ENCODE results near the gene THBS1. TPM values are rescaled to one million over a fixed set of nuclear protein-coding genes. Genes with fewer than 3 reads are reported as not detected.

Gene THBS1
- total RNA-seq: under 1 TPM; 0.31 to 0.38 TPM

GRCh38 chr15:39580485-39581241 is at the start of gene THBS1:
Gene THBS1 (plus strand): TSS chr15:39581079. CDS start chr15:39581858, 779 bp downstream.
- DNase-seq (ENCODE audit: low spot score): no peak
- peak within 1 kb of the TSS in 1 of 2 donors; percentile 6 for H3K27ac Mint-ChIP-seq
- no peaks in the 10 kb centered on the region for H3K9me3 Mint-ChIP-seq
- H3K27me3 Mint-ChIP-seq: peaks cover 10 to 39% of the 10 kb centered on the region in 2 donors
- peak; percentile 50 to 66 for ATAC-seq
- H3K36me3 Mint-ChIP-seq: no peaks in the 10 kb centered on the region
- H3K4me3 Mint-ChIP-seq: peak within 1 kb of the TSS; percentile 87
- H3K4me1 Mint-ChIP-seq (ENCODE audit: low read depth in 2 of 2): peaks cover 23 to 31% of the 10 kb centered on the region in 2 donors

- Mint-ChIP-seq H3K27me3 (peaks cover 9 to 17% of the 10 kb centered on the region in 2 donors), H3K9me3 (no peaks in the 10 kb centered on the region), H3K27ac (no peak overlapping the region), H3K4me3 (no peak overlapping the region), H3K4me1 (ENCODE audit: low read depth in 2 of 2) (peaks cover 4% of the 10 kb centered on the region in 2 donors), H3K36me3 (no peaks in the 10 kb centered on the region)
- ATAC-seq: no peak
- no peak for DNase-seq (ENCODE audit: low spot score)
Observed at GRCh38 chr15:39534996-39535395, 45.9 kb upstream of the THBS1 start.

- DNase-seq (ENCODE audit: low spot score) (no peak), ATAC-seq (no peak)
- Mint-ChIP-seq H3K36me3 (no peaks in the 10 kb centered on the region), H3K4me3 (no peak overlapping the region), H3K27me3 (peaks cover 9 to 21% of the 10 kb centered on the region in 2 donors), H3K27ac (no peak overlapping the region), H3K9me3 (no peaks in the 10 kb centered on the region), H3K4me1 (ENCODE audit: low read depth in 2 of 2) (peaks cover 4% of the 10 kb centered on the region in 2 donors)
Observed at GRCh38 chr15:39535466-39535865, 45.4 kb upstream of the THBS1 start.

GRCh38 chr15:39538936-39539335 is 41.9 kb upstream of the THBS1 start:
- no peak overlapping the region for H3K4me3 Mint-ChIP-seq
- no peak for DNase-seq (ENCODE audit: low spot score)
- no peaks in the 10 kb centered on the region for H3K4me1 Mint-ChIP-seq (ENCODE audit: low read depth in 2 of 2)
- H3K27ac Mint-ChIP-seq: no peak overlapping the region
- ATAC-seq: no peak
- no peaks in the 10 kb centered on the region for H3K36me3 Mint-ChIP-seq
- H3K9me3 Mint-ChIP-seq: no peaks in the 10 kb centered on the region
- H3K27me3 Mint-ChIP-seq: peaks cover 11 to 34% of the 10 kb centered on the region in 2 donors

- Mint-ChIP-seq H3K4me1 (ENCODE audit: low read depth in 2 of 2) (no peaks in the 10 kb centered on the region), H3K27ac (no peak overlapping the region), H3K36me3 (no peaks in the 10 kb centered on the region), H3K9me3 (no peaks in the 10 kb centered on the region), H3K27me3 (peaks cover 7 to 29% of the 10 kb centered on the region in 2 donors), H3K4me3 (no peak overlapping the region)
- no peak for DNase-seq (ENCODE audit: low spot score)
- ATAC-seq: no peak
Observed at GRCh38 chr15:39539466-39539865, 41.4 kb upstream of the THBS1 start.

- H3K4me1 Mint-ChIP-seq (ENCODE audit: low read depth in 2 of 2): no peaks in the 10 kb centered on the region
- H3K36me3 Mint-ChIP-seq: peaks cover 6% of the 10 kb centered on the region
- ATAC-seq: no peak
- no peak for DNase-seq (ENCODE audit: low spot score)
- no peak overlapping the region for H3K4me3 Mint-ChIP-seq
- H3K27me3 Mint-ChIP-seq: peaks cover 12 to 32% of the 10 kb centered on the region in 2 donors
- H3K9me3 Mint-ChIP-seq: no peaks in the 10 kb centered on the region
- H3K27ac Mint-ChIP-seq: no peak overlapping the region
Observed at GRCh38 chr15:39539973-39540558, 40.8 kb upstream of the THBS1 start.

- peaks cover 12% of the 10 kb centered on the region for H3K36me3 Mint-ChIP-seq
- H3K9me3 Mint-ChIP-seq: no peaks in the 10 kb centered on the region
- ATAC-seq (no peak), DNase-seq (ENCODE audit: low spot score) (no peak)
- no peaks in the 10 kb centered on the region for H3K4me1 Mint-ChIP-seq (ENCODE audit: low read depth in 2 of 2)
- H3K27ac Mint-ChIP-seq: no peak overlapping the region
- peaks cover 15 to 50% of the 10 kb centered on the region in 2 donors for H3K27me3 Mint-ChIP-seq
- no peak overlapping the region for H3K4me3 Mint-ChIP-seq
Observed at GRCh38 chr15:39542385-39543065, 38.4 kb upstream of the THBS1 start.

GRCh38 chr15:39543651-39544050 is 37.2 kb upstream of the THBS1 start:
- no peak overlapping the region for H3K27ac Mint-ChIP-seq
- no peak overlapping the region for H3K4me3 Mint-ChIP-seq
- peaks cover 12% of the 10 kb centered on the region for H3K36me3 Mint-ChIP-seq
- no peaks in the 10 kb centered on the region for H3K4me1 Mint-ChIP-seq (ENCODE audit: low read depth in 2 of 2)
- no peaks in the 10 kb centered on the region for H3K9me3 Mint-ChIP-seq
- H3K27me3 Mint-ChIP-seq: peaks cover 19 to 50% of the 10 kb centered on the region in 2 donors
- ATAC-seq (no peak), DNase-seq (ENCODE audit: low spot score) (no peak)

GRCh38 chr15:39546842-39547241 is 34.0 kb upstream of the THBS1 start:
- H3K9me3 Mint-ChIP-seq: no peaks in the 10 kb centered on the region
- no peaks in the 10 kb centered on the region for H3K4me1 Mint-ChIP-seq (ENCODE audit: low read depth in 2 of 2)
- peaks cover 12% of the 10 kb centered on the region for H3K36me3 Mint-ChIP-seq
- no peak overlapping the region for H3K4me3 Mint-ChIP-seq
- H3K27ac Mint-ChIP-seq: no peak overlapping the region
- DNase-seq (ENCODE audit: low spot score) (no peak), ATAC-seq (no peak)
- H3K27me3 Mint-ChIP-seq: peaks cover 25 to 46% of the 10 kb centered on the region in 2 donors

- H3K4me3 Mint-ChIP-seq: no peak overlapping the region
- H3K27ac Mint-ChIP-seq: no peak overlapping the region
- H3K9me3 Mint-ChIP-seq: no peaks in the 10 kb centered on the region
- H3K36me3 Mint-ChIP-seq: peaks cover 12% of the 10 kb centered on the region
- peaks cover 29 to 48% of the 10 kb centered on the region in 2 donors for H3K27me3 Mint-ChIP-seq
- DNase-seq (ENCODE audit: low spot score) (no peak), ATAC-seq (no peak)
- H3K4me1 Mint-ChIP-seq (ENCODE audit: low read depth in 2 of 2): peaks cover 9 to 14% of the 10 kb centered on the region in 2 donors
Observed at GRCh38 chr15:39548561-39548960, 32.3 kb upstream of the THBS1 start.

- Mint-ChIP-seq H3K4me3 (no peak overlapping the region), H3K4me1 (ENCODE audit: low read depth in 2 of 2) (peaks cover 19 to 20% of the 10 kb centered on the region in 2 donors), H3K9me3 (no peaks in the 10 kb centered on the region), H3K27me3 (peaks cover 36 to 51% of the 10 kb centered on the region in 2 donors), H3K27ac (no peak overlapping the region), H3K36me3 (peaks cover 8% of the 10 kb centered on the region)
- no peak for ATAC-seq
- no peak for DNase-seq (ENCODE audit: low spot score)
Observed at GRCh38 chr15:39549912-39550311, 31.0 kb upstream of the THBS1 start.

GRCh38 chr15:39551476-39551875 is 29.4 kb upstream of the THBS1 start:
- peaks cover 19 to 20% of the 10 kb centered on the region in 2 donors for H3K4me1 Mint-ChIP-seq (ENCODE audit: low read depth in 2 of 2)
- DNase-seq (ENCODE audit: low spot score): no peak
- H3K27ac Mint-ChIP-seq: no peak overlapping the region
- no peak overlapping the region for H3K4me3 Mint-ChIP-seq
- H3K36me3 Mint-ChIP-seq: no peaks in the 10 kb centered on the region
- H3K9me3 Mint-ChIP-seq: no peaks in the 10 kb centered on the region
- no peak for ATAC-seq
- H3K27me3 Mint-ChIP-seq: peaks cover 35 to 40% of the 10 kb centered on the region in 2 donors

GRCh38 chr15:39552556-39552955 is 28.3 kb upstream of the THBS1 start:
- no peak for ATAC-seq
- no peaks in the 10 kb centered on the region for H3K36me3 Mint-ChIP-seq
- H3K9me3 Mint-ChIP-seq: no peaks in the 10 kb centered on the region
- no peak for DNase-seq (ENCODE audit: low spot score)
- H3K4me3 Mint-ChIP-seq: no peak overlapping the region
- H3K27ac Mint-ChIP-seq: no peak overlapping the region
- peaks cover 32 to 40% of the 10 kb centered on the region in 2 donors for H3K27me3 Mint-ChIP-seq
- peaks cover 19 to 20% of the 10 kb centered on the region in 2 donors for H3K4me1 Mint-ChIP-seq (ENCODE audit: low read depth in 2 of 2)

All from natural killer cell treated with Interleukin-12 subunit alpha and Interleukin-12 subunit beta and Interleukin-15 and Interleukin-18, amount 100 ng/mL, for 72 hours (primary cell).